DMS79 (cell line): Measurements from ENCODE around the gene JHY.

Source experiments
- DNase-seq: peaks from one replicate; lab custom pipeline; 2025; lab: John Stamatoyannopoulos, UW

The JHY gene

DNA sequence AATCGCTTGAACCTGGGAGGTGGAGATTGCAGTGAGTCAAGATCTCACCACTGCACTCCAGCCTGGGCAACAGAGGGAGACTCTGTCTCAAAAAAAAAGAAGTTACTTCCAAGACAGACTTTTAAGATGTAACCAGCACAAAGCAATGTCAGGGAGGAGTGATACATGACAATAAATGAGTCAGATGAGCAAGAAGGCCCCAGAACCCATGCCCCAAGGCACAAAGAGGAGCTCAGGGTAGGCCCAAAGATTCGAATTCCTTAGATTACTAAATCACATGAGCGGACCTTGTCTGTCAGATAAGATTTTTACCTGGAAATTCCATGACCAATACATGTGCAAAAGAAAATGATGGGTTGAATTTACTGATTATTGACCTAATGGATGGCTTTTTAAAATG, 10.5 kb upstream of the JHY start:
- DNase-seq = no peak

GRCh38 chr11:122874991-122875390, 7.6 kb upstream of the JHY start:
- DNase-seq = no peak

- no peak for DNase-seq
These were observed 4.8 kb upstream of the JHY start for GRCh38 chr11:122877732-122878131.

DNA sequence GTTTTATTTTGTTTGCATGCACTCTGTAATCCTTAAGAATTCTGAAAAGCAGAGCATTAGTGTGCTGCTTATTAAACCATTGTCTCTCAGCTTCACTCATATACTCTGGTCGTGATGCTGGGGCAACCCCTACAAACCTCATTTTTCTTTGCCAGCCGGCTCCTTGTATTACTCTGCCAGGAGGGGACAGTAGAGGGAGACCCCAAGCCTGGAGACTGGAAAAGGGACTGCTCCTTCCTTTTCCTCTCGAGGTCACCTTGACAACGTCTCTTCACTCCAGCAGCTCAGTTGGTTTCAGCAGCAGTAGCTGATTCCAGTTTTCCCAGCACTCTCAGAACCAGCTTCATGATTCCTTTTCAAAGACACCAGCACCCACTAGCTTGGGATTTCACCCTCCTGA, 2.8 kb upstream of the JHY start:
- DNase-seq = peak; percentile 63

DNA sequence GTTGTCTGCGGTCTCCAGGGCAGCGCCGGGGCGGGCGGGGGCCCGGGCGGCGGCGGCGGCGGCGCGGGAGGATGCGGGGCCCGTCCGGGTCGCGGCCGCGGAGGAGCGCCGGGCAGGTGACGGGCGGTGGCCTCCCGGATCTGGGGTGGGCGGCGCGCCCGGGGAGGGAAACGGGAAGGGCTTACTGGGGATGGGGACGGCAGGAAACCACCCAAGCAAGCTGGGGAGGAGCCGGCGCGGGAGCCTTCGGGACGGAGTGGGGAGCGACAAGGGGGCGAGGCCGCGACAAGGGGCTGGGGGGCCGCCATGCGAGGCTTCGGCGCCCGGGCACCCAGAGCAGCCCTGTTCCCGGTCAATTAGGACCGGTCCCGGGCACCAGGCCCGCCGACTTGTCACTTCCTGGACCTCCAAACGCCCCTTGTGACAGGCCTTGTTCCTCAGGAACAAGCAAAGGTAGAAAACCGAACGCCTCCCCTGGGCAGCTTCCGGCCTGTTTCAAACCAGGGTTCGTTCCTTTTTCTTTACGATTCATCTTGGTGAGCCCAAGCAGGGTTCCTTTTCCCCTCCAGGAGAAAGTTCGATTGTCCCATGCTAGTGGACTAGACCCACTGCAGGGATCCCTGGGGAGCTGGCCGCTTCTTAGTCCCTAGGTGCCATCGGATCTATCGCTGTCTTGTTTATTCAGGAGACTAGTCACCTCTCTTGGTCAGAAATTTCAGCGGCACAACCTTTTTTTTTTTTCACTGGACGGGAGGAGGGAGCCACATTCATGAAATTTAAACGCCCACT, 492 bp downstream of the JHY start:
- peak; percentile 62 for DNase-seq

GRCh38 chr11:122883646-122883979, 1.1 kb downstream of the JHY start:
- no peak for DNase-seq

GRCh38 chr11:122888162-122888561, 5.6 kb downstream of the JHY start:
- DNase-seq = no peak

GRCh38 chr11:122893131-122893530, 10.6 kb downstream of the JHY start:
- peak; percentile 31 for DNase-seq

- DNase-seq = peak; percentile 86
These were observed 13.0 kb downstream of the JHY start for GRCh38 chr11:122895563-122895962.

GRCh38 chr11:122897606-122898210, 15.1 kb downstream of the JHY start:
- DNase-seq = no peak

DNA sequence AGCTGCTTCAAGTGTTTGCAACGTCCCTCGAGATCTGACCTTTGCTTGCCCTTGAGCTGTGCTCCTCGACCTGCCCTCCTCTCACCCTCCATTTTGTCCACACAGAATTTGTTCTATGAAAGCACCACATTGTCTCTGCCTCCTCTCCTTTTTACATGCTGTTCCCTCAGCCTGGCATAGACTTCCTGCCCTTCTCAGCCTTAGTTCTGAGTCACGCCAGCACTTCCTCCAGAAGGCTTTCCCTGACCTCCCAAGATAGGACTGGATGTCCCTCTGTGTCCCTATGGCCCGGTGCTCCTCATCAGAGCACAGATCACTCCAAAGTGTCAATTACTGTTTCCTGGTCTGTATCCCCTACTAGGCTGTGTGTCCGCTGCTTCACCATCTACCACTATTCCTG, 16.2 kb downstream of the JHY start:
- no peak for DNase-seq

- peak; percentile 86 for DNase-seq
These were observed 18.1 kb downstream of the JHY start for GRCh38 chr11:122900587-122901202.

GRCh38 chr11:122902951-122903350, 20.4 kb downstream of the JHY start:
- no peak for DNase-seq

DNA sequence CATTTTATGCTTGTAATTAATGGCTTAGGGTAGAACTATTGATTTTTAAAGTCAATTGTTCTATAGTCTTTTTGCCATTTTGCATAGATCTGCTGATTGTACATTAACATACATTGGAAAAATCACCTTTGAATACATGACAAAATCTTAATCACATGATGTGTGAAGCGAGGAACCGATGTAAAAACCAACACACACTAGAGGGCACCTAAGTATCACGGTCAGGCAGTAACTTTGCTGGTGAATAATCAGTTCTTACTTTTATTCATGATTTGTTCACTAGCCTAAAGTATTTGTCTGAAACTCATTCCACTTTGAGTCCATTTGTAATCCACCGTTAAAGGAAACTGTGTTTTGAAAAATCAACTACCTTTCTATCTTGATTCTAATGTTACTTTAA, 28.2 kb downstream of the JHY start:
- no peak for DNase-seq

DNA sequence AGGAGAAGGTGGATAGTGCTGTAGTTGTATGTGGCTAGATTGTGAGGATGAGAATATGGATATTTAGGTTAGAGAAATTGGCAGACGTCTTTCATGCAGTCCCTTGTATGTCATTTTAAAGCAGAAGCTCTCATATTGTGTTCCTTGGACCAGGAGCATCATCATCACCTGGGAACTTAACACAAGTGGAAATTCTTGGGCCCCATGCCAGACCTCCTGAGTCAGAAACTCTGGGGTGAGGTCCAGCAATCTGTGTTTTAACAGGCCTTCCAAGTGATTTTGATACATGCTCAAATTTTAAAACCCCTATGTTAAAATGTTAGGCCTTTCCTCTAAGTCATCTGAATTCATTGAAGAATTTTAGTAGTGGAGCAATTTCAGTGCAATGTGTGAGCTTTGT, 34.8 kb downstream of the JHY start:
- DNase-seq = peak; percentile 45

- DNase-seq = no peak
These were observed 36.2 kb downstream of the JHY start for GRCh38 chr11:122918734-122919133.

DNA sequence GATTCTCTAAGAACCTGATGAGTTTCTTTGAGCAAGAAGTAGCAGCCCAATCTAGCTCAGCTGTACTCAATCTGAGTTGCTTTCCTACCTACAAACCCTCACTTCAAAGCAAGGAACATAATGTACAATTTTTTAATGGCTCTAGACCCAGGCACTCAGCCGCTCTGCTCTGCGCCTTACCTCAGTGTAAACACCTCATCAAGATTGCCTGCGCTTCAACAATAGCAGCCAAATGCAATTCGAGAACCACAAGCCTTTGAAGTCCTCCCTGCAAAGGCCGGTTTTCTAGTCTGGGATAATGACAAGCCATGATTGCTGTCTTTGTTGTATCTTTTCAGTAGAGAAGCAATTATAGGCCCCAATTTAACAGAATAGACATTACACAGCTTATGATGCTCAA, 38.0 kb downstream of the JHY start:
- peak; percentile 92 for DNase-seq

DNA sequence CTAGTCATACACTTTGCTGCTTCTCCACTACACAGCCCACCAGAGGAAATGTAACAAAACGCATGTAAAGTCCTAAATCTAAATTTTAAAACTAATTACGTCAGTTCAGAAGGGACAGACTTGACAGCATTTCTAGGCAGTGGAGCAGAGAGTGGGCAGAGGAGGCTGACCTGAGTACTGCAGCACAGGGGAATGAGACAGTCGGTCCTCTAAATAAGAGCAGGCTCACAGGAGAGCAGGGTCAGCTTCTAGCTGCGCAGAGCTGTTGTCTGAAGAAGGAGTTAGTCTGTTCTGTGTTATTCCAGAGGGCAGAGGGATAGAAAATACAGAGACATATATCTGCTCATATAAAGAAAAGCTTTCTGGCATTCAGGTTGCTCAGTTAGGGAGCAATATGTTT, 40.3 kb downstream of the JHY start:
- DNase-seq = no peak

DNA sequence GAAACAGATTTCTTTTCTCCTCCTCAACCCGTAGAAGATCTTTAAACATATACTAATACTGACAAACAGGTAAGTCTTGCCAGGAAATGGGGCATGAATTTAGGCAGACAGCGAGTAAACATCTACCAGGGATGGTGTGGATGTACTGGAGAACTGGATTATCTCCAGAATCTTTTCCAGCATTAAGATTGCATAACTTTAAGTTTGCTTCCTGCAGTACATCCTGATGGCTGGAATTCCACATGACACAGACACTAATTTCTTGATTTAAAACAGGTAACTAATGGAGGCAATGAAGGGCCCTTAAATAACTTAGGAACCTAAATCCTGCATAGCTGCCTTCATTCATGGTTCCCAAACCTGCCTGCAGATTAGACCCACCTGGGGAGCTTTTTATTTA, 40.7 kb downstream of the JHY start:
- no peak for DNase-seq

DNA sequence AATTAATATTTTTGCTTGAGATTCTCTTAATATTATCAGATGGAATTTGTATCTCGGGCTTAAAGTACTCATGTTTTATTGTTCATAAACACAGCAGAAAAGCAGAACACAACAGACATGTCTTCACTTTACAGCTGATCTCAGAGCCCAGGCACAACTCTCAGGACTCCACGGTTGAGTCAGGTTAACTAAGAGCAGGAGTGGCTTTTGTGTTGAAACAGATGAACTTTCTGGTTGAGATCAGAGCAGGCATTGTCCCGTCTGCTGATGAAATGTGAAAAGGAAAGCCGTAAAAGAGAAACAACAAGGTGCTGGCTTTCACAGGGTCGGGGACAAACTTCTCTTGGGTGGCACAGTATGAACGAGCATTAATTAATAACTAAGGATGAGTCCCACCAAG, 49.0 kb downstream of the JHY start:
- DNase-seq = no peak

GRCh38 chr11:122933416-122933815, 50.9 kb downstream of the JHY start:
- no peak for DNase-seq

DNA sequence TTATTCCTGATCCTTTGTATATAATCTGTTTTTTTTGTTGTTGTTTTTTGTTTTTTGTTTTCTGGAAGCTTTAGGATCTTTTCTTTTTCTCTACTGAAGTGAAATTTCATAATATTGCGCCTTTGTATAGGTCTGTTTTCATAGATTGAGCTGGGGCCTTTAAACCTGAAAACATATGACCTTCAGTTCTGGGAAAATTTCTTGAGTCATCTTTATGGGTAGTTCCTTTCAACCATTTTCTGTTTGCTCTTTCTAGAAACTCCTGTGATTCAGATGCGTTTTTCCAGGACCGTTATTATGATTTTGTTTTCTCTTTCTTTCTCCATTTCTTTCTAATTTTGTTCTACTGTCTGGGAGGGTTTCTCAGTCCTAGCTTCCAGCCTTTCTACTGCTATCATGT, 55.4 kb downstream of the JHY start:
- no peak for DNase-seq

DNA sequence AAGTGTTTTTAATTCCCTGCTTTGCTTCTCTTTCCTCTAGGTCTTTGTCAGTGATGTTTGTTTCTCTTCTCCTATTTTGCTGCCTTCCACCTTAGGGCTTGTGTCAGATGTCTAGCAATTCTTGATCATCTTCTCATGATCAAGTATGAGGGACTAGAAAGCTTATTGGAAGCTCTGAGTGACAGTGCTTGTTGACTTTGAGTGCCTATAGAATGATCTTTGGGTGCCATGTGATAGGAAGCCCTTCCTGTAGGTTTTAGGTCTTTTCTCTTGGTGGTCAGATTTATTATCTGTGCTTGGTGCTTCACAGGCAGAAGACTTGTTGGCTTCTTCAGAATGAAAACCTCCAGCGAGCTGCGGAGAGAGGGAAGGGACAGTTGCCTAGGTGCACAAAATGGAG, 56.0 kb downstream of the JHY start:
- DNase-seq = no peak

DNA sequence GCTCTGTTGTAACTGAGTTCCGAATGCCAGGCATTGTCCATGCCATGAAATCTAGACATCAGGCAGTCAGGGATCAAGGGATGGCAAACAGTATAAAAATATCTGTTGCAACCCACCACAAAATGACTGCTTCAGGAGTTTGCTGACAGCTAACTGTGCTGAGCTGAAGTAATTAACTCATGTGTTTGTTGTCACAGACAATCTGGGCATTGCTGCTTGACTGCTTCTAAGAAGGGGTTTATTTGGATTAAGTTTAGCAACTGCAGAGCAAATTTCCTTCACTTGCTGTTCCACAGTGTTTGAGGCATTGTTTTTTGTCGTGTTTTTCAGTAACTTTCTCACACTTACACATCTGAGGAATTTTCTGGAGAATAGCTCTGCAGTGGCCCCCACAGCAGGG, 68.7 kb downstream of the JHY start:
- no peak for DNase-seq
